Hematopoietic multipotent progenitor cell treated with erythropoietin and hydrocortisone succinate and interleukin-3 and kit ligand, for 4 days (in vitro differentiated cells): ENCODE results near the gene HHIPL1.

Source experiments
- DNase-seq: peaks from one replicate; pipeline ENCODE4 v3.0.0-alpha.2; 2015

HHIPL1 gene

DNA sequence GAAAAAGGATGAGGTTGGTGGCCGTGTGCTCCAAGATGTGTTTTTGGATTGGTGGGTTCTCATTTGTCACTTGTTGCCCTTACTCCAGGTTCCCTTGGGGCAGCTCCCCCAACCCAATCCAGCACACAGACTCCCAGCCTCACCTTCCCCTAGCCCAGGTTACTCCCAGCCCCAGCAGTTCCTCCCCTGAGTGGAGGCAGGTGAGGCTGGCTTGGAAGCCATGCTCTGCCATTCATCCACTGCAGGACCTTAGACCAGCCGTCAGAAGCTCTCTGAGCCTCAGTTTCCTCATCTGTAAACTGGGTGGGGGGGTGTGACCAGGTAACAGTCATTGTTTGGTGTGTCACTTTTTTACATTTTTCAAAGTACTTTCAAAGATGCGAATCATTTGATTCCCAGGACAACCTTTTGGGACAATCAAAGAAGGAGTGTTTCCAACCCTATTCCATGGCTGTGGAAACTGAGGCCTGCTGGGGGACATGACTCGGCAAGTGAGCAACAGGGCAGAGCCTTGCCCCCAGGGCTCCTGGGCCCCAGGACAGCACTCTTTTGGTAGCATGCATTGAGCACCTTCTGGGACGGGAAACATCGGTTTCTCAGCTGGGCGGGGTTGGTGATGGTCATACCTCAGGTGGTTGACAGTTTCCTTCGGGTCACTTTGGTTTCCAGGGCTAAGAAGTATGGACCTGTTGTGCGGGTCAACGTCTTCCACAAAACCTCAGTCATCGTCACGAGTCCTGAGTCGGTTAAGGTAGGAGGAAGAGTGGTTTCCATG lies 46.4 kb downstream of the HHIPL1 start:
- DNase-seq, result no peak

DNA sequence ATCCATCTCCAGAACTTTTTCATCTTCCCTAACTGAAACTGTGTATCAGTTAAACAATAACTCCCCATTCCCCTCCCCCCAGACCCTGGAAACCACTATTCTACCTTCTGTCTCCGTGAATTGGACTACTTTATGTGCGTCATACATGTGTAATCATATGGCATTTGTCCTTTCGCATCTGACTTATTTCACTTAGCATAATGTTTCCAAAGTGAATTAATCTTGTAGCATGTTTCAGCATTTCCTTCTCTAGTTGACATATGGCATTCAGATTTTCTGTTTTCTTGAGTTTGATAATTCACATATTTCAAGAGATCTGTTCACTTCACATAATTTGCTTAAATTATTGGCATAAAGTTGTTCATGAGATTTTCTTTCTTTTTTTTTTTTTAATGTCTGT lies 49.0 kb downstream of the HHIPL1 start:
- no peak for DNase-seq

DNA sequence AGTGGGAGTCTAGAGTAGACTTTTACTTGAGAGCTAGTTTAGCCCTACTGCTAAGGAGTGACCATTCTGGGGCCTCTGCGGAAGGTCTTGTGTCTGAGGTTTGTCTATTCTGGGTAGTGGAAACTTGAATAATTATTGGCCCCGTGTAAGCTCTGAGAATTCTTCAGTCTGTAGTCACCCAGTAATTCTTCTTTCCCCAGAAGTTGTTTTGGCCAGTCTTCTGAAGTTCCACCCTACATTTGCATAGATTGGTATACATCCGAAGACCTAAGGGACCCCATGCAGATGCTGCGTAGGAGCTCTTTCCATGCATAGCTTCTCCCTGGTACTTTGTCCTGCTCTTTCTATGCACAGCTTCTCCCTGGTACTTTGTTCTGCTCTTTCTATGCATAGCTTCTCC lies 52.0 kb downstream of the HHIPL1 start:
- no peak for DNase-seq

DNA sequence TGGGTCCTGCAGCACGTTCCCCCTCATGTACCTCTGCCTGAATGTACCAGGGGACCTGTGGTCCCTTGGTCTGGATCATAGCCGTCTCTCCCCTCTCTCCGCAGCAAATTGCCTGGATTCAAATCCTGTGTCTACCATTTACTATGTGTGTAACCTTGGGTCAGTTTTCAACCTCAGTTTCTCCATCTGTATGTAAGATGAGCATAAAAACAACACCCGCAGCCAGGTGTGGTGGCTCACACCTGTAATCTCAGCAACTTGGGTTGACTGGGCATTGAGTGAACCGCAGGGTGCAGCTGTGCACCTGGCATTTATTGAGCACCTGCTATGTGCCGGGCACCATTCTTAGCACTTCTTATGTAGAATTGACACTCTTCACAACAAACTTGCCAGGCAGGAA lies 53.3 kb downstream of the HHIPL1 start:
- DNase-seq, result no peak

DNA sequence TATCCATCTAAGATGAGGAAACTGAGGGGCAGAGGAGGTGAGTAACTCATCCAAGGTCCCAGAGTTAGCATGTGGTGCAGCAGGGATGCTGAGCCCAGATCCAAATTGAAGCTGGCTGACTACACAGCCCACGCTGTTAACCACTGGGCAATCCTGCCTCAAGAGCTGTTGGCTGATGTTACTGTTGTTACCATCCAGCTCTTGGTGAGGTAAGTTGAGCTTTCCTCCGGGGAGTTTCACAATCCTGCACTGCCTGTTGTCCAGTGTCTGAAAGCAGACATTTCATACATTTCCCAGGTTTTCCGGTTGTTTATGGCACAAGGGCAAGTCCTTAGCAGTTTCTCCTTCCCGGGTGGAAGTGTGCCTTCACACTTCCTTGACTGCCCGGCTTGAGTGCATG lies 53.7 kb downstream of the HHIPL1 start:
- DNase-seq, result no peak

DNA sequence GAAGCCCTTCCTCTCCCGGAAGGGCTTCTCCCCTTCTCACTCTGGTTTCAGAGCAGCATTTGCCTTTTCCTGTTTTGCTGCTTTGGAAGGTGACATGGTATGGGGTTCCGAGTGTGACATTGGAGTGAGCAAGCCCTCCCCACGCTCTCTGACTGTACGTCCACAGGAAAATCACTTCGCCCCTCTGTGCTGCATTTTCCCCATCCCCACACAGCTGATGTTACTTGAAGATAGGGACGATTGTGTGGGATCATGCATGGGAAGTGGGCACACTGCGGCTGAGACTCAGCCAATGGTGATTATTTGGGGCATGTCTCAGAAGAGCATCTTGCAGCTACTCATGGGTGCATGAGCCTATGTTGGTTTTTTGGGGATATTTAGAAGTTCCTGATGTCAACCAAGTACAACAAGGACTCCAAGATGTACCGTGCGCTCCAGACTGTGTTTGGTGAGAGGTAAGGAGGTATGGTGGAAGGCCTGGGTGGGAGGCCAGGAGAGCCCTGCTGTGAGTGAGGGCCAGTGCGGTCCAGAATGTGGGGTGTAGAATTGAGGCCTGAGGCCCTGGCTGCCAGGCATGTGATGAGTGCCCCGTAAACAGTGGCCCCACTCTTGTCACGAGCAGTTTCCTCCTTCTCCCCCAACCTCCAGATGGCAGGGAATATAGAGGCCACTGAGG lies 54.3 kb downstream of the HHIPL1 start:
- no peak for DNase-seq

DNA sequence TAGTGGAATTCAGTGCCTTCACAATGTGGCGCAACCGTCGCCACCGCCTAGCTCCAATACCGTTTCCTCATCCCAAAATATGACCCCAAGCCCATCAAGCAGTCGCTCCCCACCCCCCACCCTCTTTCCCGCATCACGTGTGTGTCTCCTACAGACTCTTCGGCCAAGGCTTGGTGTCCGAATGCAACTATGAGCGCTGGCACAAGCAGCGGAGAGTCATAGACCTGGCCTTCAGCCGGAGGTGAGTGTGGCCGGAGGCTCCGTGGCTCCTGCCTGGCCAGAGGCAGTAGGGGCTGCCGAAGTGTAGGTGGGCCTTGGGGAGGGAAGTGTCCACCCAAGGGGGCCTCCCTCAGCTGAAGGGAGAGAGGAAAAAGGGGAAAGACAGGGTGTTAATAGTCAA lies 54.9 kb downstream of the HHIPL1 start:
- no peak for DNase-seq

DNA sequence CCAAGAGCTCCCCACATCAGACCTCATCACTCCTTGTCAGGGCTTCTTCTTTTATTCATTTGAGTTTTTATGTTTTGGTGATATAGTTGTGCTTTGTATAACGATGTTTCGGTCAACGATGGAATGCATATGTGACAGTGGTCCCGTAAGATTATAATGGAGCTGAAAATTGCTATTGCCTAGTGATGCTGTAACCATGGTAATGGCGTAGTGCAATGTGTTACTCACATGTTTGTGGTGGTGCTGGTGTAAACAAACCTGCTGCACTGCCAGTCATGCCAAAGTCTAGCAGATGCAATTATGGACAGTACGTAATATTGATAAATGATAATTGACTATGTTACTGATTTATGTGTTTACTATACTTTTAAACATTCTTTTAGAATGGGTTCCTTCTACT lies 55.5 kb downstream of the HHIPL1 start:
- no peak for DNase-seq

DNA sequence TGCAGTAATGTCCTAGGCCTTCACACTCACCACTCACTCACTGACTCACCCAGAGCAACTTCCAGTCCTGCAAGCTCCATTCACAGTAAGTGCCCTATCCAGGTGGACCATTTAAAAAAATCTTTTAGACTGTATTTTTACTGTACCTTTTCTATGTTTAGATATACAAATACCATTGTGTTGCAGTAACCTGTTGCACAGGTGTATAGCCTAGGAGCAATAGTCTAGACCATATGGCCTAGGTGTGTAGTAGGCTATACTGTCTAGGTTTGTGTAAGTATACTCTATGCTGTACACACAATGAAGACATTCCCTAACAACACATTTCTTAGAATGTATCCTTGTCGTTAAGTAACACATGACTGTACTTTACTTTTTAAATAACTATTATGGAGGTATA lies 56.3 kb downstream of the HHIPL1 start:
- DNase-seq, result no peak

DNA sequence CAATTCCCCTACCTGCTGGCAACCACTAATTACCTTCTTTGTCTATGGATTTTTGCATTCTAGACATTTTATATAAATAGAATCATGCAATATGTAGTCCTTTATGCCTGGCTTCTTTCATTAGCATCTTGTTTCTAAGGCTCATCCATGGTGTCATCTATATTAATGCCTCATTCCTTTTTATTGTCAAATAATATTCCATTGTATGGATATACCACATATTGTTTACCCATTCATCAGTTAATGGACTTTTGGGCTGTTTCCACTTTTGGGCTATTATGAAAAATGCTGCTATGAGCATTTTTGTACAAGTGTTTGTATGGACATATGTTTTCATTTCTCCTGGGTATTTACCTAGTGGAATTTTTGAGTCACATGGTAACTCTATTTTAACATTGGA lies 57.2 kb downstream of the HHIPL1 start:
- DNase-seq, result no peak

DNA sequence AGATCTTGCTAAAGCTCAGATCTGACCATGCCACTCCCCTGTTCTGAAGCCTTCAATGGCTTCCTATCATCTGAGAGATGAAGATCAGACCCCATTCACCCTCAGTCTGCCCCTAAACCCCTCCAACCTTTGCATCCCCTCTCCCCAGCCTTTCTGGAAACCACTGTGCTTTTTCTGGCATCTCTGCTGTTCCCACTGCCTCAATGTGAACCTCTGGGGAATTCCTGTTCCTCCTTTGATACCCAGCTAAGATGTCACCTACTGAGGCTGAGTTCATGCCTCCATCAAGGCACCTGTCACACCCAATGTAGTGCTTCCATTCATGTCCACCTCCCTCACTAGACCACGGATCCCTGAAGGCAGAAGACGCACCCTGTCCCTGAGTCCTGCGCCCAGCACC lies 58.5 kb downstream of the HHIPL1 start:
- DNase-seq, result no peak

DNA sequence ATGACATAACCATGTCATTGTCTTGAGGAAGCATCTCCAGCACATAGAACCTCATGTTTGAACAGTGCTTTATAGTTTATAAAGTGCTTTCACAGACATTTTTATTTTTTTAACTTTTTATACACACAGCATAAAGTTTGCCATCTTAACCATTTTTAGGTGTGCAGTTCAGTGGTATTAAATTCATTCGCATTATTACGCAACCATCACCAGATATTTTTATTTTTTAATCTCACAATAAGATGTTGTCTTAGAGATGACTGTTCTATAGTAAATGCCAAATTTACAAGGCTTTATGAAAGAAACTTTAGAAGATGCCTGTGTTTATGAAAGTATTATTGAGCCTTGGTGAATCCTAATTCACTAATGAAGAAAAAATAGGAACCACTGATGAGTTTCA lies 59.1 kb downstream of the HHIPL1 start:
- no peak for DNase-seq

DNA sequence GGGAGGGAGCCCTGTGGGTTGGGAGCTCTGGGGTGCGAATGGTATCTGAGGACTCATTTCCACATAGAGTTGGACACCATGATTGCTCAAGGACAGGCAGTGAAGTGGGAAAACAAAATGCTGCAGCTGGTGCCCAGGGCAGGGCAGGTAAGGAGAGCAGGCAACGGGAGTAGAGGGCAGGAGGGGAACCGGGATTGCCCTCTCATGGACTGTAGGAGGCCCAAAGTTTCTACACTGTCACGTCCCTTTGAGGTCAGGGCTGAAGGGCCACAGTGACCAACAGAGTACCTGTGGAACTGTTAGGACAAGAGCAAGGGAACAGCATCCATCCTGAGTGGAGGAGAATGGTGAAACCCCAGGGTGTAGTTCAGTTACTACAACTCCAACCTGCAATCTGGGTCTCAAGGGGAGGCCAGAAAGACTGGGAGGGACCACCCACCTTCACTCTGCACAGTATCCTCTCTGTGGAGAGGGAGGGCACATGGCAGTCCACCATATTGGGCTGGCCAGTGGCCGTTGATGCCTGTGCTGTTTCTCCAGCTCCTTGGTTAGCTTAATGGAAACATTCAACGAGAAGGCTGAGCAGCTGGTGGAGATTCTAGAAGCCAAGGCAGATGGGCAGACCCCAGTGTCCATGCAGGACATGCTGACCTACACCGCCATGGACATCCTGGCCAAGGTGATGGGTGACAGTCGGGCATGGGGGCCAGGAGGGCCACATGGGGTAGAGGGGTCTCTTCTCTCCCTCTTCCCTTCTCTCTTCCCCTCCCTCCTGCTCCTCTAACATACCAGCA lies 61.4 kb downstream of the HHIPL1 start:
- no peak for DNase-seq

DNA sequence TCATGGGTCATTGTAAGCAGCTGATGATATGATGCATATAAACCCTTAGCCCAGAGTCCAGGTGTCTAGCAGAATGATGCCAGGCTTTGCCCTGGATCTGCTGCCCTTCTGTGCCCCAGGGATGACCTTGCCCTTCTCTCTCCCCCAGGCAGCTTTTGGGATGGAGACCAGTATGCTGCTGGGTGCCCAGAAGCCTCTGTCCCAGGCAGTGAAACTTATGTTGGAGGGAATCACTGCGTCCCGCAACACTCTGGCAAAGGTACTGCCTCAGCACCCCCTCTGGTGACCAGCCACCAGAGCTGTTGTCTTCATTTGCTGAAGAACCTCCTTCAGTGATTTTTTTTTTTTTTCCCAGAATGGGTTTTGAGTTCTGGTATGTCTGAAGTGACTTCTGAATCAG lies 62.5 kb downstream of the HHIPL1 start:
- no peak for DNase-seq

DNA sequence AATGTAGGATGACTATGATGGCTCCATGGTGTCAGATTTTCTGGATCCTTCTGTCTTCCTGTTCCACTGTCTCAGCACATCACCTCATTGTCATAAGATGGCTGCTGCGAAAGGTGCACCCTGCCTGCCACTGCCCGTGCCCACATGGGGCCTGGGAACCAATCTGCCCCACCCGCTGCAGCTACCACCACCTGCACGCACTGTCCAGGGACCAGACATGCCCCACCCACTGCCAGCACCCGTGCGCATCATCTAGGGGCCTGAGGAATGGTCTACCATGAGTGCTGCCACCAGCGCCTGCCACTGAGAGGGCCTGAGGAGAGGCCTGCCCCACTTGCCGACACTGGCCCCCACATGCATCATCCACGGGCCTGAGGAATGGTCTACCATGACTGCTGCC lies 63.0 kb downstream of the HHIPL1 start:
- DNase-seq, result no peak

DNA sequence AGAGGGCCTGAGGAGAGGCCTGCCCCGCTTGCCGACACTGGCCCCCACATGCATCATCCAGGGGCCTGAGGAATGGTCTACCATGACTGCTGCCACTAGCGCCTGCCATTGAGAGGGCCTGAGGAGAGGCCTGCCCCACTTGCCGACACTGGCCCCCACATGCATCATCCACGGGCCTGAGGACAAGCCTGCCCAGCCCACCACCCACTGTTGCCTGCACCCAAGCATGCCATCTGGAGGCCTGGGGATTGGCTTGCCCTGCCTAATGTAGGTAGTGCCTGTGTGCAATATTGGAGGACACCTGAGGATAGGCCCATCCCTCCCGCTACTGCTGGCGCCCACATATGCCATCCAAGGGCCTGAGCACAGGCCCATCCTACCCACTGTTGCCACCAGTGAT lies 63.5 kb downstream of the HHIPL1 start:
- no peak for DNase-seq

DNA sequence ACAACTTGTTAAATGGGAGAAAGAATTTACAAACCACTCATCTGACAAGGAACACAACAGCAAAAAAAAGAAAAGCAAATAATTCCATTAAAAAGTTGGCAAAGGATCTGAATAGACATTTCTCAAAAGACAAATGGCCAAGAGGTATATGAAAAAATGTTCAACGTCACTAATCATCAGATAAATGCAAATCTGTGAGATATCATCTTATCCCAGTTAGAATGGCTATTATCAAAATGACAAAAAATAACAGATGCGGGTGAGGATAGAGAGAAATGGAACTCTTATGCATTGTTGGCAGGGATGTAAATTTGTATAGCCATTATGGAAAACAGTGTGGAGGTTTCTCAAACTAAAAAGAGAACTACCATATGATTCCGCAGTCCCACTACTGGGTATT lies 69.0 kb downstream of the HHIPL1 start:
- no peak for DNase-seq

DNA sequence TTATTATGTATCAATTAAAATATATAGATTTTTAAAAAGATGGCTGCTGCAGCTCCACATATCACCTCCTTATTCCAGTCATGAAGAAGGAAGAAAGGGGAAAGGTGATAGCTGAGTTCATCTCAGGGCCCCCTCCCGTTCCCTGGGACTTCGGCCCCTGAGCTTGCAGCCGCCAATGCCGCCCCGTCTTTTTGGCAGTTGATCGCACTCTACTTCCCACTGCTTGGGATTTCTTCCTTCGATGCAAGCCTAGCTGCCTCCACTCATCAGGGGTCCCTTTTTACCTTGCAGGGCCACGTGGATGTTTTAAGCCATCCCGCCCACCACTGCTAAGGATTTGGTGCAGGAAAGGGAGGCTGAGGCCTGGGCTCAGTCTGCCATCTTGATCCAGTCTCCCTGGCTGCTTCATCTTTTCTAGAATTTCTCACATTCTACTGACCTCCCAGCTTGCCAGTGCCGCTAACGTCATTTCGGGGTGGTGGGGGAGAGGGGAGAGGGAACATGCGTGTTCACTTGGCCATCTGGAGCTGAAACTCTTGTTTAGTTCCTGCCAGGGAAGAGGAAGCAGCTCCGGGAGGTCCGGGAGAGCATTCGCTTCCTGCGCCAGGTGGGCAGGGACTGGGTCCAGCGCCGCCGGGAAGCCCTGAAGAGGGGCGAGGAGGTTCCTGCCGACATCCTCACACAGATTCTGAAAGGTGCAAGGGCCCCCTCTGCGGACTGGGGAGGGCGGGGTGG lies 70.5 kb downstream of the HHIPL1 start:
- DNase-seq, result no peak

DNA sequence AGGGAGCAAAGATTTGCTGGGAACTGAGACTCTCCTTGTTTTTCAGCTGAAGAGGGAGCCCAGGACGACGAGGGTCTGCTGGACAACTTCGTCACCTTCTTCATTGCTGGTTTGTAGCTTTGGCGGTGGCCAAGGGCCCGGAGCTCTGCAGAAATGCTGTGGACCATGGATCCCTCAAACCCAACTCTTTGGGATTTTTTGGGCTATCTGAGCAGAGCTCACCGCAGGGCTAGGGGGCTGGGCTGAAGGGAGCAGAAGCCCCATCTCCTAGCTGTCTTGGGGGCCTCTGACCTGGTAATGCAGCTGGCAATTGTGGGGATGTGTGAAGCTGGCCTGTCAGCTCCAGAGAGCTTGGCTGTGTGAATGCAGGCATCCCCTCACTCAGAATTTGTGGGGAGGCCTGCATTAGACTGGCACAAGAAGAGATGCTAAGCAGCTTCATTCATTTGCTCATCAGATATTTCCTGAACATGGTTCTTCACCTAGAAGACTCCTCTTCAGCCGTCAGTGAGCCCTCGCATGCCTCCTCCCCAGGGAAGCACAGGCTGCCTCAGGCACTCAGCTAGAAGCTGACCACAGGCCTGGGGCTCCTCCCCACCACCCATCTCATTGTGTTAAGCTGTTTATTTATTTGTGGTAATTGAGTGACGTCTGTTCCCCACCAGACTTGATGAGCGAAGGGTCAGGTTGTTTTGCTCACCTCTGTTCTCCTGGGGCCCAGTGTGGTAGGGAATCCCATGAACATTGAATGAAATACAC lies 71.3 kb downstream of the HHIPL1 start:
- no peak for DNase-seq

DNA sequence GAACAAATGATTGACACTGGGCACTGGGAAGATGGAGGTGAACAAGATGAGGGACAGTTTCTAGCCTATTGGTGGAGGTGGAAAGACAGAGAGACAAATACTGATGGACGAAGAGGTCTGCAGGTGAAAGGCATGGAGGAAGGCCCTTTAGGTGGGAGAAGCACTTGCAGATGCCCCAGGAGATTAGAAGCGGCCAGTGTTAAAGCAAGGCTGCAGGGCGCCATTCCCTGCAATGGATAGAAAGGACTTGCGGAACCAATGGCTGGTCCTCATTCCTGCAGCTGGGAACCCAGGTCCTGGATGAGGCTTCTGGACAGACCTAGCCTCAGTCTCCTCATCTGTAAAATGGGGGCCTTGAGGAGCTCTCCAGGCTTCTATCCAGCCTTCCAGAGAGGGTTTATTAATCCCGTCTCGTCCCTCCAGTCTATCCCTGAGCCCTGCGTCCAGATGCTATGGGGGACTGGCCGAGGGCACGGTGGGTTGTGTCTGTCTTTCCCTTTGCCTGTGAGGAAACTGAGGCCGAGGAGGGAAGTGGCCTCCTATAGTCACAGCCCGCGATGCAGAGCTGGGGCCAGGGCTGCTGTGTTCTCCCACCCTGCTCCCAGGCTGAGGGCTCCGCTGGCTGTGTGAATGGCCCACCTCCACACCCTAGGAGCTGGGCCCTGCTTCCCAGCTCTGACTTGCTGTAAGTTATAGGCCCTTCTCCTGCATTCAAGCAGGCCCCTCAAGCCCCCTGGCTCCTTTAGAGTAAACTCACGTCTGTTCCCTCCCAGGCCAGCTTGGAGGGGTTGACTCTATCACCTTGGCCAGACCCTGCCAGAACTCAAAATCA lies 72.1 kb downstream of the HHIPL1 start:
- DNase-seq, result no peak

DNA sequence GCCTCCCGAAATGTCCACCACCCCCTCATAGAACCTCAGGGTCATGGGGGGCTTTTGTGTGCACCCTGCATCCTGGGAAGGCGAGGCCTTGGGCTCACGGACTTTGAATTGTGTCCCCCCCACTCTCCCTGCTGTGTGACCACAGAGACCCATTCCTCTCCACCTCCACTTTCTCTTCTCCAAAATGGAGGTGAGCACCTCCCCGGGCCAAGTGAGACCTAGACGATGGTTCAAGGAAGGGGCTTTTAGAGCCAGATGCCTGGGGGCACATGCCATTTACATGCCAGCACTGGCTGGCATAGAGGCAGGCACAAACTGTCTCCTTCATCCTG lies 72.7 kb downstream of the HHIPL1 start:
- no peak for DNase-seq
